ENCODE results near the gene PVALEF. TPM values are rescaled to one million over a fixed set of nuclear protein-coding genes. Genes with fewer than 3 reads are reported as not detected.

PVALEF gene
- total RNA-seq, 1 donor from 2014 or later, result not detected

- H3K36me3 Mint-ChIP-seq (ENCODE audit: low read depth), result no peaks in the 10 kb centered on the region
- no peaks in the 10 kb centered on the region for H3K9me3 Mint-ChIP-seq (ENCODE audit: low read depth)
- no peak for DNase-seq (ENCODE audit: low spot score)
- no peaks in the 10 kb centered on the region for H3K4me1 Mint-ChIP-seq (ENCODE audit: low read depth)
- no peak overlapping the region for H3K4me3 Mint-ChIP-seq (ENCODE audit: unreplicated experiment)
- H3K27me3 Mint-ChIP-seq (ENCODE audit: low read depth), result no peaks in the 10 kb centered on the region
- H3K27ac Mint-ChIP-seq (ENCODE audit: unreplicated experiment), result no peak overlapping the region
- TF ChIP-seq, protein P1, sequence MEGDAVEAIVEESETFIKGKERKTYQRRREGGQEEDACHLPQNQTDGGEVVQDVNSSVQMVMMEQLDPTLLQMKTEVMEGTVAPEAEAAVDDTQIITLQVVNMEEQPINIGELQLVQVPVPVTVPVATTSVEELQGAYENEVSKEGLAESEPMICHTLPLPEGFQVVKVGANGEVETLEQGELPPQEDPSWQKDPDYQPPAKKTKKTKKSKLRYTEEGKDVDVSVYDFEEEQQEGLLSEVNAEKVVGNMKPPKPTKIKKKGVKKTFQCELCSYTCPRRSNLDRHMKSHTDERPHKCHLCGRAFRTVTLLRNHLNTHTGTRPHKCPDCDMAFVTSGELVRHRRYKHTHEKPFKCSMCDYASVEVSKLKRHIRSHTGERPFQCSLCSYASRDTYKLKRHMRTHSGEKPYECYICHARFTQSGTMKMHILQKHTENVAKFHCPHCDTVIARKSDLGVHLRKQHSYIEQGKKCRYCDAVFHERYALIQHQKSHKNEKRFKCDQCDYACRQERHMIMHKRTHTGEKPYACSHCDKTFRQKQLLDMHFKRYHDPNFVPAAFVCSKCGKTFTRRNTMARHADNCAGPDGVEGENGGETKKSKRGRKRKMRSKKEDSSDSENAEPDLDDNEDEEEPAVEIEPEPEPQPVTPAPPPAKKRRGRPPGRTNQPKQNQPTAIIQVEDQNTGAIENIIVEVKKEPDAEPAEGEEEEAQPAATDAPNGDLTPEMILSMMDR (IDR thresholded peaks at IDR 0.05), result no peak
Observed at GRCh38 chr17:81160747-81161453, 4.4 kb upstream of the PVALEF start.

DNA sequence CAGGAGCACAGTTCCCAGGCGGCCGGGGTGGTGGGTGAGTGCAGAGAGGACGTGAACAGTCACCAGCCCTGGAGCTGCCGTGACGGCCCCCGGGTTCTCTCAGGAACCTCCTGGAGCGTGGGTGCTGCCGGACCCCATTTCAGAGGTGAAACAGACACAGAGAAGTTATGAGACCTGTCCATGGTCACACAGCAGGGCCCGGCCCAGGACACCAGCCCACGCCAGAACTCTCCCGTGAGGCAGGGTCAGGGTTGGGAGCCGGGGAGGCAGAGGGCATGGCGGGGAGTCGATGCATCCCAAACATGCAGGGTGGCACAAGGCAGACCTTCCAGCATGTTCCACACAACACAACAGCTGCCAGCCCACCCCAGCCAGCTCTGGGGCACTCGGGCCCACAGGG is 3.8 kb upstream of the PVALEF start:
- DNase-seq (ENCODE audit: low spot score), result no peak
- Mint-ChIP-seq H3K27ac (ENCODE audit: unreplicated experiment) (no peak overlapping the region), H3K9me3 (ENCODE audit: low read depth) (no peaks in the 10 kb centered on the region), H3K4me3 (ENCODE audit: unreplicated experiment) (no peak overlapping the region), H3K4me1 (ENCODE audit: low read depth) (no peaks in the 10 kb centered on the region), H3K36me3 (ENCODE audit: low read depth) (no peaks in the 10 kb centered on the region), H3K27me3 (ENCODE audit: low read depth) (no peaks in the 10 kb centered on the region)
- TF ChIP-seq, protein P1 (IDR thresholded peaks at IDR 0.05), result no peak

- H3K4me1 Mint-ChIP-seq (ENCODE audit: low read depth), result no peaks in the 10 kb centered on the region
- H3K27me3 Mint-ChIP-seq (ENCODE audit: low read depth), result no peaks in the 10 kb centered on the region
- H3K4me3 Mint-ChIP-seq (ENCODE audit: unreplicated experiment), result no peak overlapping the region
- H3K9me3 Mint-ChIP-seq (ENCODE audit: low read depth), result no peaks in the 10 kb centered on the region
- TF ChIP-seq, protein P1 (IDR thresholded peaks at IDR 0.05), result no peak
- DNase-seq (ENCODE audit: low spot score), result no peak
- no peaks in the 10 kb centered on the region for H3K36me3 Mint-ChIP-seq (ENCODE audit: low read depth)
- no peak overlapping the region for H3K27ac Mint-ChIP-seq (ENCODE audit: unreplicated experiment)
Observed at GRCh38 chr17:81161972-81162371, 3.3 kb upstream of the PVALEF start.

DNA sequence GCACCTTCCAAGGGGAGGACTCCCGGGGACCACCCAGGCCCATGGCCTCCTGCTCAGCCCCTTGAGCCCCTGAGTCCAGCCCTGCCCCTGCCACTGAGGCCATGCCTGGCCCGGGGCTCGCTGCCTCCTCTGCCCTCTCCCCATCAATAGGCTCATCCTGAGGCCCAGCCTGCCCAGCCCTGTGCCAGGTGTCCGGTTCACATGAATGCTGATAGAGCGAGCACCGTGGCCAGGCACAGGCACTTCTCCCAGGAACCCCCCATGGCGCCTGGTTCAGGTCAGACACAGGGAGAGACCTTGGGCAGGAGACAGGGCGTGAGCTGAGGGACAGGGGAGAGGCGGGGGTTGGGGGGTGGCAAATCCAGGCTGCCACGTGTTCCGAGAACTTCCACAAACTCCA is 2.8 kb upstream of the PVALEF start:
- TF ChIP-seq, protein P1 (IDR thresholded peaks at IDR 0.05), result no peak
- Mint-ChIP-seq H3K27ac (ENCODE audit: unreplicated experiment) (no peak overlapping the region), H3K4me3 (ENCODE audit: unreplicated experiment) (no peak overlapping the region), H3K27me3 (ENCODE audit: low read depth) (peaks cover 3% of the 10 kb centered on the region), H3K9me3 (ENCODE audit: low read depth) (no peaks in the 10 kb centered on the region), H3K4me1 (ENCODE audit: low read depth) (no peaks in the 10 kb centered on the region), H3K36me3 (ENCODE audit: low read depth) (no peaks in the 10 kb centered on the region)
- DNase-seq (ENCODE audit: low spot score), result no peak

- TF ChIP-seq, protein P1 (IDR thresholded peaks at IDR 0.05), result no peak
- H3K27ac Mint-ChIP-seq (ENCODE audit: unreplicated experiment), result no peak overlapping the region
- no peak for DNase-seq (ENCODE audit: low spot score)
- H3K4me1 Mint-ChIP-seq (ENCODE audit: low read depth), result no peaks in the 10 kb centered on the region
- H3K4me3 Mint-ChIP-seq (ENCODE audit: unreplicated experiment), result no peak overlapping the region
- H3K36me3 Mint-ChIP-seq (ENCODE audit: low read depth), result no peaks in the 10 kb centered on the region
- peaks cover 3% of the 10 kb centered on the region for H3K27me3 Mint-ChIP-seq (ENCODE audit: low read depth)
- H3K9me3 Mint-ChIP-seq (ENCODE audit: low read depth), result no peaks in the 10 kb centered on the region
Observed at GRCh38 chr17:81163051-81163695, 2.1 kb upstream of the PVALEF start.

All from chondrocyte (in vitro differentiated cells).